GM20000 (cell line): ENCODE results near the gene TMTC4.

Experiments used
- DNase-seq: peaks from one replicate; pipeline ENCODE4 v3.0.0; 2012; ENCODE audit warnings: low spot score
- CTCF ChIP-seq: IDR thresholded peaks from 2 replicates; pipeline ENCODE4 v1.5.1; 2012; ENCODE audit warnings: mild to moderate bottlenecking, control low read depth; ENCODE audit errors: extremely low read depth, missing control alignments

Gene TMTC4

GRCh38 chr13:100673713-100674571, 653 bp downstream of the TMTC4 start:
- peak; percentile 67 for DNase-seq

GRCh38 chr13:100673376-100673712, 1.3 kb downstream of the TMTC4 start:
- no peak for DNase-seq
- TF ChIP-seq CTCF = no peak

More at GRCh38 chr13:100673713-100674571, 653 bp downstream of the TMTC4 start:
- TF ChIP-seq CTCF = no peak

GRCh38 chr13:100671389-100672182, 3.0 kb downstream of the TMTC4 start:
- TF ChIP-seq CTCF = no peak
- DNase-seq = no peak

- TF ChIP-seq CTCF = no peak
- DNase-seq = no peak
These were observed 6.2 kb downstream of the TMTC4 start for GRCh38 chr13:100668408-100668807.

- TF ChIP-seq CTCF = no peak
- DNase-seq = no peak
These were observed 6.7 kb downstream of the TMTC4 start for GRCh38 chr13:100667894-100668293.

GRCh38 chr13:100666124-100666523, 8.5 kb downstream of the TMTC4 start:
- TF ChIP-seq CTCF = no peak
- DNase-seq = no peak

- DNase-seq = no peak
- TF ChIP-seq CTCF = no peak
These were observed 9.2 kb downstream of the TMTC4 start for GRCh38 chr13:100665403-100665802.
